ENCODE results near the gene BPI.
A peak's percentile ranks its signal among the peaks of the same experiment; 100 is the strongest.
"Not testable (repeated sequence)": the region's sequence is repeated elsewhere in the genome, so short reads cannot be mapped to it uniquely, and the experiment has no call there.

The BPI gene

GRCh38 chr20:38306379-38306778 is 2.4 kb downstream of the BPI start:
- DNase-seq: no peak

DNA sequence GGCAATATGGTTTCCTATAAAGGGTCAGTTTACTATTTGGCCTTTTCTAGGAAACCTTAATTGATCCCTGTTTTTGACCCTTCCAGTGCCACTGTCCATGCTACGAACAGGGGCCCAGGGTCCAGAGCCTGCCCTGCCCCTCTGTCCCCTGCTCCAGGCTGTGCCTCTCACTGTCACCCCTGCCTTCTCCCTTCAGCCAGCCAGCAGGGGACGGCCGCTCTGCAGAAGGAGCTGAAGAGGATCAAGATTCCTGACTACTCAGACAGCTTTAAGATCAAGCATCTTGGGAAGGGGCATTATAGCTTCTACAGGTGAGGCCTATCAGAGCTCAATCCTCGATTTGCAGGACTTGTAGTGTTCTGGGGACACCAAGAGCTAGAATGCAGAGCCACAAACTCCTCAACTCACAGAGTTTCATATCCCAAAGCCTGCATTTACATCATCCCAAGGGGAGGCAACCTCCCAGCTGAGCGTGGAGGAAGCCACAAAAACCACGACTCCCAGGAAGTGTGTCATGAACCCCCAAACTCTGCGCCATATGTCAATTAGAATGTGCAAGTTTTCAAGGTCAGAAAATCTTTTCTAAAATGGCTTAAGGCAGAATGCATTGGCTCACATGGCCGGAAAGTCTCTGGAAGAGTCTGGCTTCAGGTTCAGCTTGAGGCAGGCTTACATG is 3.6 kb downstream of the BPI start:
- no peak for DNase-seq

DNA sequence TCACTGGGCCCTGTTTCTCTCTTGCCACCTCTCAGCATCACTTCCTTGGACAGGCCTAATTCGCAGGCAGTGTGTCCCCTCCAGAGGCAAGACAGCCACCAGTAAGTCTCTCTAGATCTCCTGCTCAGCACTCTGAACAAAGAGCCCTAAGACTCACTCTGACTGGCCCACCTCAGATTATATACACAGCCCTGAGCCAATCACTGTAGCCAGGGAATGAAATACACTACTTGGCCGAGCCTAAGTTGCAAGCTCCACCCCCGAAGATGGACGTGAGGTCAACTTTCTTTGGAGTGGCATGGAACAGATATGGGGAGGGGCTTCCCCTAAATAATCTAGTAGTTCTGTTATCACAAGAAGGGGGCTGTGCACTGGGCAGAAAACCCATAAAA is 4.1 kb downstream of the BPI start:
- no peak for DNase-seq

GRCh38 chr20:38308447-38308846 is 4.5 kb downstream of the BPI start:
- no peak for DNase-seq

DNA sequence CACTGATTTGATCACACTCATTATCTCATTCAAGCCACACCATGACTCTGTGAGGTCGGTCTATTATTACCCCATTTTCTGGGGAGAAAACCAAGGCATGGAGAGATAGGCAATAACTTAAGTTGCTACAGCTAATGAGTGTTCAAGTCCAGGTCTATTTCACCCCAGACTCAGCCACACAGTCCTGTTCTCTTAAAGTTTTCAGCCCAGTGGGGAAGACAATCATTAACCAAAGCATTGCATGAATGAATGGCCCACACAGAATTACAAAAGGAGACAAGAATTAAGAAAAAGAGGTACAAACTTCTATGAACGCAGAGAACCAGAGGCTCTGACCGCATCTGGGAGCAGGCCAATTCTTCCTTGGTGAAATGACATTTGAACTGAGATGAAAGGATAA is 7.1 kb downstream of the BPI start:
- no peak for DNase-seq

GRCh38 chr20:38311491-38311890 is 7.5 kb downstream of the BPI start:
- no peak for DNase-seq

DNA sequence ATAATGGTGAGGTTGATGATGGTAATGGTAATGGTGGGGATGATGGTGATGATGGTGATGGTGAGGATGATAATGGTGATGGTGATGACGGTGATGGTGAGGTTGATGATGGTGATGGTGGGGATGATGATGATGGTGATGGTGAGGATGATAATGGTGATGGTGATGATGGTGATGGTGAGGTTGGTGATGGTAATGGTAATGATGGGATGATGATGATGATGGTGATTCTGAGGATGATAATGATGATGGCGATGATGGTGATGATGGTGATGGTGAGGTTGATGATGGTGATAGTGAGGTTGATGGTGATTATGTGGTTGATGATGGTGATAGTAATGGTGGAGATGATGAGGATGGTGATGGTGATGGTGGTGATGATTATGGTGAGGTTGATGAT is 9.7 kb downstream of the BPI start:
- DNase-seq: no peak

GRCh38 chr20:38314350-38314749 is 10.4 kb downstream of the BPI start:
- DNase-seq: not testable (repeated sequence)

- DNase-seq: peak; percentile 51
Observed at GRCh38 chr20:38315290-38315966, 11.5 kb downstream of the BPI start.

GRCh38 chr20:38316341-38316740 is 12.4 kb downstream of the BPI start:
- no peak for DNase-seq

DNA sequence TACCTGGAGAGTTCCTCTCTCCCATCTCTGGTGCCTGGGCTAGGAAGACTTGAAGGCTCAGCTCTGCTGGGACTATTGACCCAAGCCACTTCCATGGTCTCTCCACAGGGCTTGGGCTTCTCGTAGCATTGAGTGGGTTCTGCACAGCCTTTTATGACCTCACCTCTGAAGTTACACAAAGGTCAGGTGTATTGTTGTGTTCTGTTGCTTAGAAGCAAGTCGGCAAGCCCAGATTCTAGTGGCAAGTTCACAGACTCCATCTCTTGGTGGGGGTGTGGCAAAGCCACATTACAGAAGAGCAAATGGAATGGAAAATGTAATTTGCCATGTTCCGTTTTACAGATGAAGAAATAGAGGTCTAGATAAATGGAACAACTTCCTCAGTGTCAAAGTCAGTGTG is 13.5 kb downstream of the BPI start:
- no peak for DNase-seq

- DNase-seq: no peak
Observed at GRCh38 chr20:38320221-38320620, 16.3 kb downstream of the BPI start.

GRCh38 chr20:38321959-38322598 is 18.1 kb downstream of the BPI start:
- DNase-seq: peak; percentile 72

- no peak for DNase-seq
Observed at GRCh38 chr20:38324159-38324558, 20.2 kb downstream of the BPI start.

DNA sequence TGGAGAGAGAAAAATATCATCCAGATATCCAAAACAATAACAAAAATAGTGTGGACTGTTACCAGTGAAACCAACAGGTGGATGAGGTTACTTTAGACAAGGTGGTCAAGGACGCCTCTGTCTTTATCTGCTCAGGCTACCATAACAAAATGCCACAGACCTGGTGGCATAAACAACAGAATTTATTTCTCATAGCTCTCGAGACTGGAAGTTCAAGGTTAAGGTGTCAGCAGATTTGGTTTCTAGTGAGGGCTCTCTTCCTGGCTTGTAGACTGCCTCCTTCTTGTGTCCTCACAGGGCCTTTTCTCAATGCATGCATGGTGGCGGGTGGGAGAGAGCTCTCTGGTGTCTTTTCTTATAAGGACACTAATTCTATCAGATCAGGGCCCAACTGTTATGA is 21.2 kb downstream of the BPI start:
- DNase-seq: no peak

- no peak for DNase-seq
Observed at GRCh38 chr20:38325905-38326304, 21.9 kb downstream of the BPI start.

DNA sequence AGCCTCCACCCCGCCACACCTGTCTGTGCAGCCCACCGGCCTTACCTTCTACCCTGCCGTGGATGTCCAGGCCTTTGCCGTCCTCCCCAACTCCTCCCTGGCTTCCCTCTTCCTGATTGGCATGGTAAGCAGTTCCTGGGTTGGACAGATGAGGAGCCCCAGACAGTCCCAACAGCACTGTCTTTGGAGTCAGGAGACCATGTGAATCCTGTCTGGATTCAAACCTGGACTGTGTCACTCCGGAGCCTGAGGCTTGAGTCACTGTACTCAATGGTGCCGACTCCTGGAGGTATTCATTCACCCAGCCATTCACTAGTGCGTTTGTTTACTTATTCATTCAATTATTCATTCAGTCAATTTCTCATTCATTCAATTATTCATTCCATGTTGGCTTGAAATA is 22.4 kb downstream of the BPI start:
- DNase-seq: no peak

GRCh38 chr20:38330638-38331037 is 26.7 kb downstream of the BPI start:
- no peak for DNase-seq

- DNase-seq: no peak
Observed at GRCh38 chr20:38331245-38331644, 27.3 kb downstream of the BPI start.

- DNase-seq: no peak
Observed at GRCh38 chr20:38331814-38332213, 27.9 kb downstream of the BPI start.

- DNase-seq: no peak
Observed at GRCh38 chr20:38334016-38334415, 30.1 kb downstream of the BPI start.

DNA sequence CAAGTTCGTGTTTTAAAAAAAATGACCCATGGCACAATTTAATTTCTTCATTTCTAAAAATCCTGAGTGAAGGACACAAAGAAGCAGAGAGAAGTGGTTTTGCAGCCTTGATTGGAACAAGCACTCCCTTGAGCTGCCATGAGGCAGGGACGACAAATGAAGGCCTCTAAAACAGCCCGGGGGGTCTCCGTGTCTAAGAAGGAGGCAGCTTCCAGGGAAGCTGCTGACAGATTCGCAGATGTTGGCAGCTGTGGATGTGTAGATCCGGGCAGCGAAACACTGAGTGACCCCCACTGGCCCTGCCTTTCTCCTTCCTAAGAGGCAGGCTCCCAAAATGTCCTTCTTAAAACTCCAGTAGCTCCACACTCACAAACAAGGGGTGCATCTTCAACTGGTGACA is 32.8 kb downstream of the BPI start:
- no peak for DNase-seq

DNA sequence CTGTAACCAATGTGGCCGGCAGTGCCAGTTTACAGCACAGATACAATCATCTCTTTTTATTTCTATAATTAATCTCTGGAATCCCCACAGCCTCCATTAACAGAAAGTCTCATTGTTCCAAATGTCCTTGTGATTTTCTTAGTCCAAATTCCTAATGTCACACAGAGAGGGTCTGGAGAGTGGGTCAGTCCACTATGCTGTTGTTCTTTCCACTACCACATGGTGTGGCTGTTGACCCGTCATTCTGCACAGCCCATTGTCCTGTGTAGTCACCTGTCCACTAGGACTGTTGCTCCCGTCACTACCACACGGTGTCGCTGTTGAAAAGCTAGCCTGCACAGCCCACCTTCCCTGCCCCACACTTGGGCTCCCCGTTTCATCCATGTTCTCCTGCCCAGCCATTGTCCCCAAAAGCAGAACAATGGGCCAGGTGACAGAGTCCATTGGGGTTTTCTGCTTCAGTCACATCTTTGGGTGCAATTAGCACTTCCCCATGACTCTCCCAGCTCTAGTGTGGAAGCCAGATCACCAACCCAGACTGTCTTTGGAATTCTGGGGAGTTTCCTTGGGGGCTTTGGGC is 33.7 kb downstream of the BPI start:
- no peak for DNase-seq

Measured in retina (tissue), 1 donor.